ENCODE data around the gene COL11A2.

Gene COL11A2

DNA sequence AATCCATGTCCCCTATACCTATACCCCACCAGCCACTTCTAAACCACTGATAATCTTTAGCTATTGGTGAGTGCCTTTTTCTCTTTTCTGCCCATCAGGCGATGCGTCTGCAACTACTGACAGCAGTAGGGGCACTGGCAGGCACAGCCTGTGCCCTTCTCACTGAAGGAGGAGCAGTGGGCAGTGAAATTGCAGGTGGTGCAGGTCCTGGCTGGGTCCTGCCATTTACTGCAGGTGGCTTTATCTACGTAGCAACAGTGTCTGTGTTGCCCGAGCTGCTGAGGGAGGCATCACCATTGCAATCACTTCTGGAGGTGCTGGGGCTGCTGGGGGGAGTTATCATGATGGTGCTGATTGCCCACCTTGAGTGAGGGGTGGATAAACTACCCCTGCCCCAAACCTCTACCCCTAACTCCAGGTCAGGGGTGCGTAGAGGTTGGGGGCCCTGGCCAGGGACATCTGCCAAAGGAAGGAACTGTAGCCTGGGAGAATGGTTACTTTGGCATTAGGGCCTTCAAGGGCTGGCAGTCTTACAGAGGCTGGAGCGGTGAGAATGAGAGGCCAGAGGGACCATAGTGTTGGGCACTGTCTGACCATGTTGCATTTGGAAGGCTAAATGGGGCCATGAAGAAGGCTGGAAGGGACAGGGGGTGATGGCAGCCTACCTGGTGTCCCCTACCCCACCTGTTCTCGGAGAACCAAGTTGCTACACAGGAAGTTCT lies 11.3 kb upstream of the COL11A2 start:
- TF ChIP-seq EGR1 (IDR thresholded peaks at IDR 0.05) = no peak
- TF ChIP-seq ZBTB7A (IDR thresholded peaks at IDR 0.05; ENCODE audit: low read depth) = no peak
- TF ChIP-seq TAF1 (IDR thresholded peaks at IDR 0.05; ENCODE audit: low read depth) = no peak
- no peak for TF ChIP-seq CEBPB (IDR thresholded peaks at IDR 0.05)
- no peak for TF ChIP-seq FOXM1 (IDR thresholded peaks at IDR 0.05; ENCODE audit: borderline replicate concordance, low read depth)
- no peak for TF ChIP-seq CREB1 (IDR thresholded peaks at IDR 0.05; ENCODE audit: low read depth)
- TF ChIP-seq EP300 (IDR thresholded peaks at IDR 0.05; ENCODE audit: borderline replicate concordance) = no peak
- no peak for TF ChIP-seq NFIC (IDR thresholded peaks at IDR 0.05)
- TF ChIP-seq, protein P1, sequence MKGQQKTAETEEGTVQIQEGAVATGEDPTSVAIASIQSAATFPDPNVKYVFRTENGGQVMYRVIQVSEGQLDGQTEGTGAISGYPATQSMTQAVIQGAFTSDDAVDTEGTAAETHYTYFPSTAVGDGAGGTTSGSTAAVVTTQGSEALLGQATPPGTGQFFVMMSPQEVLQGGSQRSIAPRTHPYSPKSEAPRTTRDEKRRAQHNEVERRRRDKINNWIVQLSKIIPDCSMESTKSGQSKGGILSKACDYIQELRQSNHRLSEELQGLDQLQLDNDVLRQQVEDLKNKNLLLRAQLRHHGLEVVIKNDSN (IDR thresholded peaks at IDR 0.05) = no peak
- no peak for TF ChIP-seq RAD21 (IDR thresholded peaks at IDR 0.05; ENCODE audit: low read depth)
- no peak for TF ChIP-seq MAX (IDR thresholded peaks at IDR 0.05)
- TF ChIP-seq, protein P2, sequence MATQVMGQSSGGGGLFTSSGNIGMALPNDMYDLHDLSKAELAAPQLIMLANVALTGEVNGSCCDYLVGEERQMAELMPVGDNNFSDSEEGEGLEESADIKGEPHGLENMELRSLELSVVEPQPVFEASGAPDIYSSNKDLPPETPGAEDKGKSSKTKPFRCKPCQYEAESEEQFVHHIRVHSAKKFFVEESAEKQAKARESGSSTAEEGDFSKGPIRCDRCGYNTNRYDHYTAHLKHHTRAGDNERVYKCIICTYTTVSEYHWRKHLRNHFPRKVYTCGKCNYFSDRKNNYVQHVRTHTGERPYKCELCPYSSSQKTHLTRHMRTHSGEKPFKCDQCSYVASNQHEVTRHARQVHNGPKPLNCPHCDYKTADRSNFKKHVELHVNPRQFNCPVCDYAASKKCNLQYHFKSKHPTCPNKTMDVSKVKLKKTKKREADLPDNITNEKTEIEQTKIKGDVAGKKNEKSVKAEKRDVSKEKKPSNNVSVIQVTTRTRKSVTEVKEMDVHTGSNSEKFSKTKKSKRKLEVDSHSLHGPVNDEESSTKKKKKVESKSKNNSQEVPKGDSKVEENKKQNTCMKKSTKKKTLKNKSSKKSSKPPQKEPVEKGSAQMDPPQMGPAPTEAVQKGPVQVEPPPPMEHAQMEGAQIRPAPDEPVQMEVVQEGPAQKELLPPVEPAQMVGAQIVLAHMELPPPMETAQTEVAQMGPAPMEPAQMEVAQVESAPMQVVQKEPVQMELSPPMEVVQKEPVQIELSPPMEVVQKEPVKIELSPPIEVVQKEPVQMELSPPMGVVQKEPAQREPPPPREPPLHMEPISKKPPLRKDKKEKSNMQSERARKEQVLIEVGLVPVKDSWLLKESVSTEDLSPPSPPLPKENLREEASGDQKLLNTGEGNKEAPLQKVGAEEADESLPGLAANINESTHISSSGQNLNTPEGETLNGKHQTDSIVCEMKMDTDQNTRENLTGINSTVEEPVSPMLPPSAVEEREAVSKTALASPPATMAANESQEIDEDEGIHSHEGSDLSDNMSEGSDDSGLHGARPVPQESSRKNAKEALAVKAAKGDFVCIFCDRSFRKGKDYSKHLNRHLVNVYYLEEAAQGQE (IDR thresholded peaks at IDR 0.05; ENCODE audit: low read depth) = no peak
- no peak for TF ChIP-seq TEAD4 (IDR thresholded peaks at IDR 0.05)
- no peak for TF ChIP-seq YY1 (IDR thresholded peaks at IDR 0.05; ENCODE audit: low read depth)
- TF ChIP-seq TCF12 (IDR thresholded peaks at IDR 0.05; ENCODE audit: low read depth) = no peak

DNA sequence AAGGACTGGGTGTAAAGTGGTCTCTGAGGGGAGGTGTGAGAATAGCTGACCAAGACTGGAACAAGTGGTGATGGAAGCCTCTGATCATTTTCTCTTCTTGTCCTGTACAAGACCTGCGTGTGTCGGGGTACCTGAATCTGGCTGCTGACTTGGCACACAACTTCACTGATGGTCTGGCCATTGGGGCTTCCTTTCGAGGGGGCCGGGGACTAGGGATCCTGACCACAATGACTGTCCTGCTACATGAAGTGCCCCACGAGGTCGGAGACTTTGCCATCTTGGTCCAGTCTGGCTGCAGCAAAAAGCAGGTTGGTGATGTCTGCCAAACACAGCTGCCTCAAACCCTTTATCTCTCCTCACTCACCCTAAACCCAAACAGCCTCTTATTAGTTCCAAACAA lies 10.5 kb upstream of the COL11A2 start:
- no peak for TF ChIP-seq MAX (IDR thresholded peaks at IDR 0.05)
- TF ChIP-seq FOXM1 (IDR thresholded peaks at IDR 0.05; ENCODE audit: borderline replicate concordance, low read depth) = no peak
- TF ChIP-seq ZBTB7A (IDR thresholded peaks at IDR 0.05; ENCODE audit: low read depth) = no peak
- TF ChIP-seq, protein P2 (IDR thresholded peaks at IDR 0.05; ENCODE audit: low read depth) = no peak
- TF ChIP-seq EP300 (IDR thresholded peaks at IDR 0.05; ENCODE audit: borderline replicate concordance) = no peak
- no peak for TF ChIP-seq TEAD4 (IDR thresholded peaks at IDR 0.05)
- TF ChIP-seq, protein P1 (IDR thresholded peaks at IDR 0.05) = no peak
- no peak for TF ChIP-seq TCF12 (IDR thresholded peaks at IDR 0.05; ENCODE audit: low read depth)
- no peak for TF ChIP-seq CREB1 (IDR thresholded peaks at IDR 0.05; ENCODE audit: low read depth)
- no peak for TF ChIP-seq NFIC (IDR thresholded peaks at IDR 0.05)
- TF ChIP-seq EGR1 (IDR thresholded peaks at IDR 0.05) = no peak
- no peak for TF ChIP-seq TAF1 (IDR thresholded peaks at IDR 0.05; ENCODE audit: low read depth)
- TF ChIP-seq RAD21 (IDR thresholded peaks at IDR 0.05; ENCODE audit: low read depth) = no peak

- TF ChIP-seq ZBTB7A (IDR thresholded peaks at IDR 0.05; ENCODE audit: low read depth) (no peak), FOXM1 (IDR thresholded peaks at IDR 0.05; ENCODE audit: borderline replicate concordance, low read depth) (no peak), NFIC (IDR thresholded peaks at IDR 0.05) (no peak), CREB1 (IDR thresholded peaks at IDR 0.05; ENCODE audit: low read depth) (no peak), TCF12 (IDR thresholded peaks at IDR 0.05; ENCODE audit: low read depth) (no peak)
- TF ChIP-seq, protein P2 (IDR thresholded peaks at IDR 0.05; ENCODE audit: low read depth) = no peak
Observed at GRCh38 chr6:33201935-33202334, 9.7 kb upstream of the COL11A2 start.

DNA sequence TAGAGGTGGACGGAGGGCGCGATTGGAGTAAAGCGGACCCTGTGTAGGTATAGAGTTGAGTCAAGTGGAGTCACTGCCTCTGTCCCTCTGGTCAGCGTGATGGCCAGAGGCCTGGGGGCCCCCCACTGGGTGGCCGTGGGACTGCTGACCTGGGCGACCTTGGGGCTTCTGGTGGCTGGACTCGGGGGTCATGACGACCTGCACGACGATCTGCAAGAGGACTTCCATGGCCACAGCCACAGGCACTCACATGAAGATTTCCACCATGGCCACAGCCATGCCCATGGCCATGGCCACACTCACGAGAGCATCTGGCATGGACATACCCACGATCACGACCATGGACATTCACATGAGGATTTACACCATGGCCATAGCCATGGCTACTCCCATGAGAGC lies 8.9 kb upstream of the COL11A2 start:
- TF ChIP-seq TEAD4 (IDR thresholded peaks at IDR 0.05) (no peak), CEBPB (IDR thresholded peaks at IDR 0.05) (no peak), RAD21 (IDR thresholded peaks at IDR 0.05; ENCODE audit: low read depth) (no peak), CREB1 (IDR thresholded peaks at IDR 0.05; ENCODE audit: low read depth) (no peak)
- TF ChIP-seq, protein P1 (IDR thresholded peaks at IDR 0.05) = no peak
